ENCODE measurements around the gene ARL1. TPM values are rescaled to one million over a fixed set of nuclear protein-coding genes. Genes with fewer than 3 reads are reported as not detected.

Gene ARL1
- total and polyA plus RNA-seq, 8 donors = 90.3 to 124 (median 106) TPM

DNA sequence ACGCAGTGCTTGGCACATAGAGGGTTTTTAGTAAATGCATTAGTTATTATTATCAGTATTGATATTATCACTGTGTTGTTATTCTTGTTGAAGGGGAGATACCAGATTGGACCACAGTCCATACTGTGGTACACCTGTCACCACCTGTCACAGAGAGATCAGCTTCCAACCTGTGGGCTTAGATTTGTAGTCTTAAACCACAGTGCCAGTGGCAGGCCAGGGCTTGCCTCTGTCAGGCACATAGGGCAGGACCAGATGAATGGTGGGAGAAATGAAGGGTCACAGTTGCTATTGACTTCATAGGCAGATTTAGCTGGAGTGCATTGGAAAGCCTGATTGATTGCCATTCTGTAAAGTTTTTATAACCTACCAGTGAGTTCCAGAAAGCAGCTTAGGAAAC lies 35.1 kb downstream of the ARL1 start:
- Histone ChIP-seq H3K27ac (no peak overlapping the region), H3K27me3 (no peaks in the 10 kb centered on the region), H3K4me1 (no peaks in the 10 kb centered on the region), H3K9me3 (no peaks in the 10 kb centered on the region), H3K4me3 (no peak overlapping the region), H3K36me3 (peaks cover 0 to 96% of the 10 kb centered on the region in 2 donors)
- intact Hi-C loops (cut with DNase I) = no loop called here
- ATAC-seq (no peak), DNase-seq (no peak)
- TF ChIP-seq, protein P1, sequence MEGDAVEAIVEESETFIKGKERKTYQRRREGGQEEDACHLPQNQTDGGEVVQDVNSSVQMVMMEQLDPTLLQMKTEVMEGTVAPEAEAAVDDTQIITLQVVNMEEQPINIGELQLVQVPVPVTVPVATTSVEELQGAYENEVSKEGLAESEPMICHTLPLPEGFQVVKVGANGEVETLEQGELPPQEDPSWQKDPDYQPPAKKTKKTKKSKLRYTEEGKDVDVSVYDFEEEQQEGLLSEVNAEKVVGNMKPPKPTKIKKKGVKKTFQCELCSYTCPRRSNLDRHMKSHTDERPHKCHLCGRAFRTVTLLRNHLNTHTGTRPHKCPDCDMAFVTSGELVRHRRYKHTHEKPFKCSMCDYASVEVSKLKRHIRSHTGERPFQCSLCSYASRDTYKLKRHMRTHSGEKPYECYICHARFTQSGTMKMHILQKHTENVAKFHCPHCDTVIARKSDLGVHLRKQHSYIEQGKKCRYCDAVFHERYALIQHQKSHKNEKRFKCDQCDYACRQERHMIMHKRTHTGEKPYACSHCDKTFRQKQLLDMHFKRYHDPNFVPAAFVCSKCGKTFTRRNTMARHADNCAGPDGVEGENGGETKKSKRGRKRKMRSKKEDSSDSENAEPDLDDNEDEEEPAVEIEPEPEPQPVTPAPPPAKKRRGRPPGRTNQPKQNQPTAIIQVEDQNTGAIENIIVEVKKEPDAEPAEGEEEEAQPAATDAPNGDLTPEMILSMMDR (IDR thresholded peaks at IDR 0.05) = no peak

- Histone ChIP-seq H3K4me3 (no peak overlapping the region), H3K4me1 (no peaks in the 10 kb centered on the region), H3K27ac (no peak overlapping the region), H3K27me3 (no peaks in the 10 kb centered on the region), H3K36me3 (peaks cover 0 to 90% of the 10 kb centered on the region in 2 donors), H3K9me3 (no peaks in the 10 kb centered on the region)
- intact Hi-C loops (cut with DNase I) = no loop called here
- TF ChIP-seq, protein P1 (IDR thresholded peaks at IDR 0.05) = no peak
- no peak for DNase-seq
- ATAC-seq = no peak
Measured at GRCh38 chr12:101368016-101368415, 39.6 kb downstream of the ARL1 start.

DNA sequence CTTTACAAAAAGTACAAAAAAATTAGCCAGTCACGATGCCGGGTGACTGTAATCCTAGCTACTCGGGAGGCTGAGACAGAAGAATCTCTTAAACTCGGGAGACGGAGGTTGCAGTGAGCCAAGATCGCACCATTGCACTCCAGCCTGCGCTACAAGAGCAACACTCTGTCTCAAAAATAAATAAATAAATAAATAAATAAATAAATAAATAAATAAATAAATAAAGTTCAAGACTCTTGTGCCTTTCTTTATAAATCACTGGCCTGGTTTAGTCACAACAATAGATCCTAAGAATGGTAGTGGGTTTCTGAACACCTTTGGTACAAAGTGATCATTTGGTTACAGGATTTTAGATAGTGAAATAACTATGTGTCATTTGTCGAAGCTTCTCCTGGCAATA lies 46.1 kb downstream of the ARL1 start:
- no peak overlapping the region for H3K27ac ChIP-seq
- DNase-seq (no peak), ATAC-seq (no peak)
- no peaks in the 10 kb centered on the region for H3K9me3 ChIP-seq
- peaks cover 0 to 78% of the 10 kb centered on the region in 2 donors for H3K36me3 ChIP-seq
- TF ChIP-seq, protein P1 (IDR thresholded peaks at IDR 0.05) = no peak
- intact Hi-C loops (cut with DNase I) = no loop called here
- no peaks in the 10 kb centered on the region for H3K27me3 ChIP-seq
- no peaks in the 10 kb centered on the region for H3K4me1 ChIP-seq
- H3K4me3 ChIP-seq = no peak overlapping the region

- intact Hi-C loops (cut with DNase I) = no loop called here
- no peak overlapping the region for H3K4me3 ChIP-seq
- H3K36me3 ChIP-seq = peaks cover 0 to 81% of the 10 kb centered on the region in 2 donors
- H3K27ac ChIP-seq = no peak overlapping the region
- H3K9me3 ChIP-seq = no peaks in the 10 kb centered on the region
- TF ChIP-seq, protein P1 (IDR thresholded peaks at IDR 0.05) = no peak
- no peaks in the 10 kb centered on the region for H3K4me1 ChIP-seq
- DNase-seq (no peak), ATAC-seq (no peak)
- H3K27me3 ChIP-seq = no peaks in the 10 kb centered on the region
Measured at GRCh38 chr12:101356794-101357193, 50.8 kb downstream of the ARL1 start.

DNA sequence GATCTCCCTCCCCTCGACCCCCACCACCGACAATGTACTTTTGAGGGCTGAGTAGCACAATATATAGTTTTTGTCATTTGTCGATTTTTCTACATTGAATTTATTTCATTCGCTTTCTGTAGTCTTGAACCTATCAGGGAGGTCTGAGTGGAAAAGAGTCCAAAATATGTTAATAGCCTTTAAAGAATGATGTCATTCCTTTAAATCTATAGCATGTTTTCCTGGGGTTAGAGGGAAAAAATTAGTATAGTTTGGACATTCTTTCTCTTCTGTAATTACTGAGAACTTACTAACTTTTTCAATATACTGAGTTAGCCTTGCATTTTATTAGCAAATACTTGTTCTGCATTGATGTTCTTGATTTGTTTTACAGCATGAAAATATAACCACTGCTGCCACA lies 55.9 kb downstream of the ARL1 start:
- TF ChIP-seq, protein P1 (IDR thresholded peaks at IDR 0.05) = no peak
- no peak overlapping the region for H3K4me3 ChIP-seq
- no peaks in the 10 kb centered on the region for H3K4me1 ChIP-seq
- no peak overlapping the region for H3K27ac ChIP-seq
- DNase-seq (no peak), ATAC-seq (no peak)
- no peaks in the 10 kb centered on the region for H3K9me3 ChIP-seq
- intact Hi-C loops (cut with DNase I) = no loop called here
- H3K27me3 ChIP-seq = no peaks in the 10 kb centered on the region
- peaks cover 0 to 94% of the 10 kb centered on the region in 2 donors for H3K36me3 ChIP-seq
